ENCODE data around the gene CHST12.
"Not testable (repeated sequence)": the region's sequence is repeated elsewhere in the genome, so short reads cannot be mapped to it uniquely, and the experiment has no call there.

Gene CHST12

DNA sequence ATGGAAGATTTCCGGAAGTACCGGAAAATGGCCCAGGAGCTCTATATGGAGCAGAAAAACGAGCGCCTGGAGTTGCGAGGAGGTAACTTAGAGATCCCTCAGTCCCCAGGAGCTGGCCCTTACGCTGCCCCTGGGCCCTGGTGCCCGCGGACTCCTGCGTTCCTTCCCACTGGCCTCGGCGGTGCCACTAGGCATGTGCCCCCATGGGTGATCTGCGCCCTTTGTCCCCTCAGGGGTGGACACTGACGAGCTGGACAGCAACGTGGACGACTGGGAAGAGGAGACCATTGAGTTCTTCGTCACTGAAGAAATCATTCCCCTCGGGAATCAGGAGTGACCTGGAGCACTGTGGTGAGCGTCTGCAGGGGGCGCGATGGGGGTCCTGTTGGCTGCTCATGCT lies 24.2 kb upstream of the CHST12 start:
- no peak for DNase-seq

DNA sequence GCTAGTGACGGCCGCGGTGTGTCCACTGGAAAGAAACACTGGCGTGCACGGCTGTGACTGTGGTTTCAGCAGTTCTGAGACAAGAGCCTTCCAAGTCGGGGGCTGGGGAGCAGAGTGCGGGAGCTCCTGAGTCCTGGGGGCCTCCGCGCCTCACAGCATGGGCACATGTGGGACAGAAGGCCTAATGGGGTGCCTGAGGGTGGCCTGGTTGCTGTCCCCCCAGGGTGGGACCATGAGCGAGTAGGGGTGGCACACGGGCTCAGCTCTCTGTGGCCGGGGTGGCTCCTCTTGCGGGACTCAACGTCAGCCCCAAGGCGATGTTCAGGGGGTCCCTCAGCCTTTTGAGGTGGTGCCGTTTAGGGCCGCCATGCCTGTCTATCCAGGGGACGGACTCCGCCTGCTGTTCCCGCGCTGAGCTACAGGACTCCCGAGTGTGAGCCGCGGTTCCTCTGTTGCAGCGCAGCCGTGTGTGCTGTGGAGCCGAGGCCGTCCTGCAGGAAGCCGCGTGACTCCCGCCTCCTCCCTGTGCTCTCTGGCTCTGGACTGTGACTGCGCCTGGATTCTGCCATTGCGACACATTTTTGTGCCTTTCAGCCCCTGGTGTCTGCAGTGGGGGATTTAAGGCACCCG lies 23.5 kb upstream of the CHST12 start:
- no peak for DNase-seq

GRCh38 chr7:2380461-2380860 lies 22.9 kb upstream of the CHST12 start:
- DNase-seq = no peak

- DNase-seq = no peak
Measured at GRCh38 chr7:2381227-2381626, 22.2 kb upstream of the CHST12 start.

DNA sequence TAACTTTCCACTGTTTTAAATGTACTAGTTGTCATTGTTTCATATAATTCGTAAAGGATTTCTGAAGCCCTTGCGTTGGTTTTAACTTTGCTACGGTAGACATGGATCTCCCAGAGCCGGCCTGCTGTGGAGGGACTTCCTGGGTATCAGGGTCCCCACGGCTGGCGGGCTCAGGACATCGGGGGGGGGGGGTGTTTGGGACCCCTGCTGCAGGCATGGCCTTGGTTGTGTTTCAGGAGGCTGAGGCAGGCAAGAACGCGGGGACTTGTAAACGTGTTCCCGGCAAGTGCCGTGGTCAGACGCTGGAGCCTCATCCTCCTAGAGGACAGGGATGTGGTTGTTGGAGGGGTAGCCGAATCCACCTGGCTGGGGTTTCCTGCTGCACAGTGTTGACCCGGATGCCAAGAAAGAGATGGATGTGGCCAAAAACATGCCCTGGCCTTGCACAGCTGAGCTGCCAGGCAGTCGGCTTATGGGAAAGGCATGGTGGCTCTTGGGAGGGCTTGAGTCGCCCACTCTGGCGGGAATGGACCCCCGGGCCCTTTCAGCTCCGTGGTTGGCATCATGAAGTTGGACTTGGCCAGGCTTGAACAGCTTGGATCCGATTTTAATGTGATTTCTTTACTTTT lies 21.4 kb upstream of the CHST12 start:
- no peak for DNase-seq

GRCh38 chr7:2383543-2384274 lies 19.7 kb upstream of the CHST12 start:
- no peak for DNase-seq

DNA sequence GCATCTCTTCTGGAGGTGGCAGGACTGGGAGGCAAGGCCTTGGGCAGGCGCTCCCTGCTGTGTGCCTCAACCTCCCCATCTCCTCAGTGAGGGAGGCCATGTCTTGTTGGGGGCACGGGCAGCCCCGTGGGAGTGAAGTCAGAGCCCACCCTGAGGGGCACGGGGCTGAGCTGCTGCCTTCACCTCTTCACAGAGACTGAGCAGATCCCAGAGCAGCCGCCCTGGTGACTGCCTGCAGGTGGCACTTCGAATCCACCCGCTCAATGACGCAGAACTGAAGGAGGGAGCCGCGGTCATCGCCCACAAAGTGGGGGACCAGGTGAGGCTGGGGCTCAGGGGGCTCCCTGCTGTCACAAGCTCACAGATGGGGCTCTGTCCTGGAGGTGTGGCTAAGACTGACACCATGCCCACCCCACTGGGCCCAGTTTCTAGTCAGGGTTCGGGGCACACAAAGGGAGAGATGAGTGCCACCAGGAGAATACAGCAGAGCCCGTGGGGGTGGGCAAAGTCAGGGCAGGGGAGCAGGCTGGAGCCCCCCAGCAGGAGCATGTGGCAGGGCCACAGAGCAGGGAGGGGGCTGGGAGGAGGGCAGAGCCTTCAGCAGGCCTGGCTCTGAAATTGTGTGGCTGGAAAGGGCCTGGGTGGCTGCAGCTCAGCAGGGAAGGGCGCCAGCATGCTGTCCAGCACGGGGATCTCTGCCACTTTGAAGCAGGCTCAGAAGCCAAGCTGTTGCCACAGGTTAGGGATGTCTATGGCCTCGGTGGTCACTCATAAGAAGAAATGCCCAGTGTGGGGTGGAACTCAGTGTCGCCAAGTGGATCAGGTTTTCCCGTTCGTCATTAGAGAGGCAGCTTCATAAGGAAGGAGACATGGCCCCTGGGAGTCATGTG lies 18.8 kb upstream of the CHST12 start:
- no peak for DNase-seq

DNA sequence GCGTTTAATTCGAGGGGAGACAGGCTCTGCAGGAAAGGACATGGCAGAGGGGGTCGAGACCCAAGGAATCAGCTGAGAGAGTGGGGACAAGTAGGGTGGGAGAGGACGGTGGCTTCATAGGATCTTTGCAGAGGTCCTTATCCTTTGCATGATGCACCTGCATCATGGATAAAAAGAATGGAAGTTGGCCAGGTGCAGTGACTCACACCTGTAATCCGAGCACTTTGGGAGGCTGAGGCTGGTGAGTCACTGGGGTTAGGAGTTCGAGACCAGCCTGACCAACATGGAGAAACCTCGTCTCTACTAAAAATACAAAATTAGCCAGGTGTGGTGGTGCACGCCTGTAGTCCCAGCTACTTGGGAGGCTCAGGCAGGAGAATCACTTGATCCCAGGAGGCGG lies 17.3 kb upstream of the CHST12 start:
- not testable (repeated sequence) for DNase-seq

DNA sequence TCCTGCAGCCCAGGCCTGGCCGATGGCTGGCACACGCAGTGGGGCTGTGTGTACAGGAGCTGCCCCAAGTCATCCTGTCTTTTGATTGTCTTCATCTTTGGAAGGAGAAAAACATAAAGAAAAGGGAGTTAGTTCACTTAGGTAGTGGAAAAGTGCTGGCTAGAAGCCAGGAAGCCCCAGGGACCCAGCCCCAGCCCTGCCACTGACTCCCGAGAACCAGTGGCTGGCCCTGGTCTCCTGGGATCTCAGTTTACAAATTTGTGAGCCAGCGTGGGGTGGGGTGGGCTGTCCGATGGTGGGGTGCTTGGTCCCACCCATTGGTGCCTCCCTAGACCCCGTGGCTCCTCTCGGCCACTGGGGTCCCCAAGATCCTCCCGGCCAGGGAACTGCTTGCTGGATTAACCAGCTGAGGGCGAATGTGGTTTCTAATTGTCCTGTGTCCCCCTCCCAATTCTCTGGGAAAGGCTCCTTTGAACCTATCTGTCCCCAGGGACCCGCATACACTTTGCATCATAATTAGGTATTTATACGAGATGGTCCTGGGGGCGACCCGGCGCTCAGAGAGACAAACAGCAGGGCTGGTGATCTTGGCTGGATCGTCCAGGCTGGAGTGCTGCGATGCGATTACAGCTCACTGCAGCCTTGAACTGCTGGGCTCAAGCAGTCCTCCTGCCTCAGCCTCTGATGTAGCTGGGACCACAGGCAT lies 16.3 kb upstream of the CHST12 start:
- DNase-seq = no peak

DNA sequence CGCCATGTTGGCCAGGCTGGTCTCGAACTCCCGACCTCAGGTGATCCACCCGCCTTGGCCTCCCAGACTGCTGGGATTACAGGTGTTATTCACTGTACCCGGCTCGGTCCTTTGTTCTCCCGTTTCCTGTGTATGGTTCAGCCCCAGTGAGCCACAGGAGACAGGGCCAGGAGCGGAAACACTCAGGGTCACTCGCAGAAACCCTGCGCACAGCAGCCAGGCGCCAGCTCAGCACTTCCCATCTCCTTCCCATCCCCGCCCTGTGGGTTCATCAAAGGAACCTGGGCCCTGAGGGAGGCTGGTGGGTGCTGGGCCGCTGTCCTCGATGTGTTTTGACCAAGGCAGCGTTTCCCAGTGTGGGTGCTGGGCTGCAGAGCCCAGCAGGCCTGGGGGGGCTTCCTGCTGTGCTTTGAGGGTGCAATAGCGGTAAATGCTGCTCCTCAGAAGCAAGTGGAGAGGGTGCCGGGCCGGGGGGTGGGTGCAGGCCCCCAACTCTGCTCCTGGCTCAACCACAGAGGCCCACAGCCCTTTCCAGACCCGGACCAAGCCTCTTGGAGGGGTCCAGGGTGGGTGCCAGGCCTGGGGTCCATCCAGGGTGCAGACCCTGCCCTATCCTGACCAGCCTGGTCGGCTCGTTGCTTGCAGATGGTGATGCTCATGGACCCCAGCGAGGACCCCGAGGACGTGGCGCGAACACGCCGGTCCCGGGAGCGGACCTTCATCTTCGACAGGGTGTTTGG lies 15.3 kb upstream of the CHST12 start:
- DNase-seq = no peak

DNA sequence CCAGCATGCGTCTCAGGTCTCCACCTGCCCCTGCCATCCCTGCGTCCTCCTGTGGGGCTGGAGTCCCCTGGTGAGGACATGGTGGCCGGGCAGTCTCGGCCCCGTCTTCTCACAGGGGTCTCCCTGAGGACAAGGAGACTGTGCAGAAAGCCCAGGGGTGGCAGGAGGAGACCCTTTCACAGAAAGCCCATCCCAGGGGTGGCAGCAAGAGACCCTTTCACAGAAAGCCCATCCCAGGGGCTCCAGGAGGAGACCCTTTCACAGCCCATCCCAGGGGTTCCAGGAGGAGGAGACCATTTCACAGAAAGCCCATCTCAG lies 14.8 kb upstream of the CHST12 start:
- no peak for DNase-seq

- DNase-seq = not testable (repeated sequence)
Measured at GRCh38 chr7:2390020-2390816, 13.2 kb upstream of the CHST12 start.

GRCh38 chr7:2393706-2394105 lies 9.7 kb upstream of the CHST12 start:
- DNase-seq = no peak

DNA sequence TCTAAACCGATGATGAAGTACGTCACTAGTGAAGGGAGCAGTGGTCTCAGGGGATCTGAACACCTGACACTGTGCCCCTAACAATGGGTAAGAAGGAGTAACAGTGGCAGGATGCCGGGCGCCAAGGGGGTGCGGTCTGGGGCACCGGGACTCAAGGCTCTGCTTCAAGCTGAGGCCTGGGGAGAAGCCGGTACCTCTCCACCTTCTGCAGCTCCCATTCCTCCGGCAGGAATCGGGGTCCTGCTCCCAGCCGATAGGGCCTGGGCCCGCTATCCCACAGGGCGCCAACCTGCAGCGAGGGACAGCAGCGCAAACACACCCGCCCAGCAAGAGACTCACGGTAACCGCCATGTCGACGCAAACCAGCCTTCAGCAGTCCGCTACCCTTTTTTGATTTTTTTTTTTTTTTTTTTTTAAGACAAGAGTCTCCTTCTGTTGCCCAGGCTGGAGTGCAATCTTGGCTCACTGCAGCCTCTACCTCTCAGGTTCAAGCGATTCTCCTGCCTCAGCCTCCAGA lies 8.8 kb upstream of the CHST12 start:
- DNase-seq = no peak

DNA sequence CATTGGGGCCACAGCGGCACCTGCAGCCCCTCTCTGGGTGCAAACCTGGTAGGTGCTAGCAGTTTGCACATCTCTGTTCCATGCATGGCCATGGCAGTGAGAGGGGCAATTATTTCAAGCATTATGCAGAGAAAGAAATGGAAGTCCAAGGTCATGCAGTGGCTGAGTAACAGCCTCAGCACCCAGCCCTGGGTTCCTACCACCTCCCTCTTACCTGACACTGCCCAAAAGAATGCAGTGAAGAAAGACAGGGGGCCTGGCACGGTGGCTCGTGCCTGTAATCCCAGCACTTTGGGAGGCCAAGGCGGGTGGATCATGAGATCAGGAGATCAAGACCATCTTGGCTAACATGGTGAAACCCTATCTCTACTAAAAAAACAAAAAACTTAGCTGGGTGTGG lies 4.9 kb upstream of the CHST12 start:
- no peak for DNase-seq

GRCh38 chr7:2399848-2400587 lies 3.4 kb upstream of the CHST12 start:
- no peak for DNase-seq

DNA sequence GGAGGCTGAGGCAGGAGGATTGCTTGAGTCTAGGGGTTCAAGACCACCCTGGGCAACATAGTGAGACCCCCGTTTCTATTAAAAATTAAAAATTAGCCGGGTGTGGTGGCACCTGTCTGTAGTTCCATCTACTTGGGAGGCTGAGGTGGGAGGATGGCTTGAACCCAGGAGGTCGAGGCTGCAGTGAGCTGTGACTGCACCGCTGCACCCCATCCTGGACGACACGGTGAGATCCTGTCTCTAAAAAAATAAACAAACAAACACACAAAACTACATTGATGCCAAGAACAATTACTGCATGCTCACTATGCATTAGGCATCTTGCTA lies 761 bp upstream of the CHST12 start:
- no peak for DNase-seq

DNA sequence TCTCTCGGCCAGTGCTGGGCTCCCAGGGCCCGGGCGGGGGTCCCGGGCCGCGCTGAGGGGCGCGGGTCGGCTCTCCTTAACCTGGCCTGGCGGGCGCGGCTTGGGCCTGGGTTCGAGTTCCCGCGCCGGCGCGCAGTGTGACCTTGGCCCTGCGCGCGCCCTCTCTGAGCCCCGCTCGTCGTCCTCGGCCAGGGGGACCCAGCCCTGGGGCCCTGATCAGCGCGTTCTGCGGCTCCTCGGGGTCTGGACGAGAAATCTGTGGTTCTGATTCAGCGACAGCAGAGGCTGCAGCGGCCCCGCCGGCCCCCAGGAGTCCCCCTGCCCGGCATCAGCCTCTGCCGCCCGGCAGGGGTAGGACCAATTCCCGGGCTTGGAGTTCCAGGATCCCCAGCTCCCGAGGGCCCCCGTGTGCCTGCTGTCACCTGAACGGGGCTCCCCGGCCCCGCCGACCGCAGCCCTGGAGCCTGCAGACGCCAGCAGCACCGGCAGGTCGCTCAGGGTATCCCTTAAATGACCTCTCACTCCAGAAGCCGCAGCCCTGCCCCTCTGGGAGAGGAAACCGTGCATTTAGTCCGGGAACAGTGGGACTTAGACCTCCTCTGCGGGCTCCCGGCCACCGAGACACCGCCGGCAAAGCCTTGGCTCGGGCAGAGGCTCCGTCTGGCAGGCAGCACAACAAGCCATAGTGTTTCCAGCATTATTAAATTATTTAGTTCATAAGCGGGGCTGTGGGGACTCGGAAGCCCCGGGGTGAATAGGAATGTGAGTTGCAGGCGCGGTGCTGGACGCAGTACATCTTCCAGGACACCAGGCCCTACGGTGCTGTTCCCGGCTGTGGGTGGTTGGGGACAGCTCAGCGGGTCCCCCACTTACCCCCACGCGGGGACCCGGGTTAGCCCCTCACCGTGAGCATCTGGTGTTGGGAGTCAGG lies 572 bp downstream of the CHST12 start:
- peak; percentile 33 for DNase-seq

- no peak for DNase-seq
Measured at GRCh38 chr7:2404714-2405119, 1.3 kb downstream of the CHST12 start.
